Measurements from ENCODE around the gene VAPA.

Gene VAPA

DNA sequence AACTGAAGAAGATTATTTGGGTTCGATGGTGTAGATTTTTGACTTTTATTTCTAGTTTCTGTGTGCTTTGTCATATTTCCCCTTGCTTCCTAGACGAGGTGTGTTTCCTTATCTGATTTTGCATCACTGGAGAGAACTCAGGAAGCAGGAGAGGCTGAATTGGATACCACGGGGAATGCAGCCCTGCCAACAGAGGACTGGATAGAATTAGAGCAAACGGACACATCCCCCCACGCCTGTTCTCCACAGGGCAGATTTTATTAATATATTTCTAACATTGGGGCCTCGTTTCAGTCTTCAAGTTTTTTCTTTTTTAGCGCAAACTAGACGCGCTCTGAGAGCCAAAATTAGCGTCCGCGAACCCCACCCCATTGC is 678 bp upstream of the VAPA start:
- DNase-seq (ENCODE audit: low read depth in 2 of 2) = no peak

DNA sequence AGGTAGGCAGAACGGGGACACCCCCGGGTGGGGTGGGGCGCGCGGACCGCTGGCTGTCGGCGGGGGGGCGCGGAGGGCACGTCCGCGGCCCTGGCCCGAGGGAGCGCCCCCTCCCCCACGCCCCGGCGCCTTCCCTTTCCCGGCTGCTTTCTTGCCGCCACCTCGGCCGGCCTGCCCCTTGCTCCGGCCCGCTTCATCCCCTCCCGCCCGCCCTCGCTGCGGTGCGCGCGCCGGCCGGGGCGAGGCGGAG is 443 bp downstream of the VAPA start:
- DNase-seq (ENCODE audit: low read depth in 2 of 2) = no peak

DNA sequence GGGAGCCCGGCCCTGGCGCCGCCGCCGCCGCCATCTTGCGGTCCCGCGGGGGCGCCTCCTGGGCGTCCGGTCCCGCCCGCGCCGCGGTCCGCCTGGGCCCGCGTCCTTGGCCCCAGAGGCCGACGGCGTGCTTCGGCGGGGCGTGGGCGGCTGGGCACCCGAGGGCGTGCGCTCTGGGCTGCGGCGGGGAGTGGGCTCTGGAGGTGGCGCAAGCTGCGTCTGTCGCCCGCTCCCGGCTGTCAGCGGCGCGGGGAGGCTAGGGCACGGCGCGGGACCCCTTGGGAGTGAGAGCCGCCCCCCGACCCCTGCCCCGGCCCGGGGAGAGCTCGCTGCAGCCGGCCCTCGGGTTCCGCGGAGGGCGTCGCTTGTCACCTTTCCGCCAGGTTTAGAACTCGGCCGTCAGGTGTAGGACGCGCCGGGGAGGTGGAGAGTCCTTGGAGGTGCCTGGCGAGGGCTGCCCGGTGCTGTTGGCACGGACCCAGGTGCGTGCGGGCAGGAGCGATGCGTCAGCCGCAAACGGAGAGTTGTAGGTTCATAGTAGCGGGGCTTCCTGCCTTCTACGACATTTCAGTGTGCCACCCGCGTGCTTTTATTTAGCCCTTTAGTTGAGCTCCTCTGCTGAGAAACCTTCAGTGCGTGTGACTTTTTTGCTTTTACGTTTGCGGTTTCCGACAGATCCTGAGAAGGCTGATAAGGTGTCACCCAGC is 921 bp downstream of the VAPA start:
- peak; percentile 49 to 52 for DNase-seq (ENCODE audit: low read depth in 2 of 2)

DNA sequence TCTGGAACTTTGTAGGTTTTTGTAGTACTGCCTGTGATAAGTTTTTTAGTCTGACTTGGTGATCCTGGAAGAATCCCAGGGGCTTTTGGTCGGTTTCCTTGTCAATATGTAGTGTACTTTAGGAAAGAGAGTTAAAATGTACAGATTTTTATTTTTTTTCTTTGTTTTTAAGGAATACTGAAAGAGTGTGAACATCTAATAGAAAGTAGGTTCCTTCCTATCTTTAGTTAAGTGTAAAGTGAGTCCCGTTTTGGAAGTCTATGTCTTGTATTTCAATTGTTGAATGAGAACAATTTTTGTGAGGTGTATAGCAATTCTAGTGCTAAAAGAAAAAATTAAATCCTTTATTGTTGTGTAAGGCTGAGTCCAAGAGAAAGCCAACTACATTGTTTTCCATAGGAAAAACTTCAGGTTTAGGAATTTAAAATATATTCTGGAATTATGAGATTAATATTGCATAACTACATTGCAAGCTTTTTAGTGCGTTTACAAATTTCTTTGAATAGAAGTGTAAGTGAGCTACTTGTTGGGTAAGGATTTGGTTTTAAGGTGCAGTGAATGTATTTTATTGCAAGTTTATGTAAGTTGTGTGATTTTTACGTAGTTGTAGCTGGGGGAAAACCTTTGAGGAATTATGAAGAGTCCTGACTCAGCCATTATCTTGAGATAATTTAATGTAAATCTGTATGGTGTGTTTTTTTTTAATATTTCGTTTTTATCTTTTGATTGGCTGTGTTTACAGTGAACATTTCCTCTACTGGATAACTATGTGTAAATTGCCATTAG is 1.7 kb downstream of the VAPA start:
- no peak for DNase-seq (ENCODE audit: low read depth in 2 of 2)

DNA sequence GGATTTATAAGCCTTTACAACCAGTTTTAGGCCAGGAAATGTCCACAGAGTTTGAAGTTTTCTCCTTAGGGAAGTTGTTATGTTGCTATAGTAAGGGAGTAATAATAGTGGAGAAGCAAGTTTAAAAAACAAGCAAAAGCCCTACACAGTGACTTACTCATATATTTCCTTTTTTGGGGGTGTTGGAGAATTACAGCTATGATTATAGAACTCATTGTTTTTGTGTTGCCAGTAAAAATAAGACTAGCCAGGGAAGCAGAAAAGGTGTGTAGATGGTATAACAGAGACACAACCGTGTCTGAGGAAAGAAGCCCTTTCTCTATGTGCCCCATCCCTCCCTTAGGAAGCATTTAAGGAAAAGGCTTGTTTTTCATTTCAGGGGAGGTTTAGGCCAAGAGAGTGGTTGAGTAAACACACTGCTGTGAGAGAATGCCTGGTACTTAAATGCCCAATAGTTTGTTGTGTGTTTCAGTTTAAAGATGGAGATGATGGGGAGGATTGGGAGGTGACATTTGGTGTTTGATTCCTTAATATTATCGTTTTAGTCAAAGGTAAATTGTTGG is 2.3 kb downstream of the VAPA start:
- DNase-seq (ENCODE audit: low read depth in 2 of 2) = no peak

DNA sequence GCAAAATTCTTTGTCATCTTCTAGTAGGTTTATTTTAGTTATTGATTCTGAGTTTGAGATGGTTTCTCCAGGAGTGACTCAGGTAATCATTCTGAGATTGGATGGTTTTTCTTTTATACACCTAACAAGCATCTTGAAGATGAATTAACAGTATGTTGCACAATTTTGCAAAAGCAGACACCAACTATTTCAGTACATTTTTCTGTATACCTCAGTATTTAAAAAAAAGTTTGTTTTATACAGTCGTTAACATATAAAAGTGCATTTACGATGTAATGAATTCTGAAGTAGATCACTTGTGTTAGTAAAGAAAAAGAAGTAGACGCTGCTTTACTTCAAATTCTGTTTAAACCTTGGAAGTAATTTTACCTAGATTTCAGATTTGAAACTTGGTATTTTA is 3.0 kb downstream of the VAPA start:
- no peak for DNase-seq (ENCODE audit: low read depth in 2 of 2)

DNA sequence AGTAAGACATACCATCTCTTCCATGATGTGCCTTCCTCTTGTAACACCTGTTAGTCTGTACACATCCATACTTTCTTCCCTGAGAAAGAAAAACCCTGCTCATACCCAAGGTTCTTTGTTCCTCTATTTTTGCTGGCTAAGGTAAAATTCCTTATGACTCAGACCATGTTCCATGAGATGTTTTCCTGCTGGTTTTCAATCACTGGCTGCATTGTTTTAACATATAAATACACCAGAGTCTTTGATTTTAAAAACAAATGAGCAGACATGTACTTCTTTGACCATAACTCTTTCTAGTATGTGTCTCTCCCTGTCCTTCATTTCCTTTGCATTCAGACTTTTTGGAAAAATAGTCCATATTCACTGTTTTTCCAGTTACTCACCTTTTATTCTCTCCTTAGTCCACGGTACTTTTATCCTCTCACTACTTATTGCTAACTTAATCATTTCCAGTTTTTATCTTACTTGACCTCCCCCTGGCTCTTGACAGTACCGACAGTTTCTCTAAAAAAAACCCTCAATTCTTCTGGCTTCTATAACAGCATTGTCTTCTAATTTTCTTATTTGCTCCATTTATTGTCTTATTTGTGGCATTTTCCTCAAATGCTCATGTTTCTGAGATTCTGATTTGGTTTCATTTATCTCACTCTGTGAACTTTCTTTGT is 4.3 kb downstream of the VAPA start:
- no peak for DNase-seq (ENCODE audit: low read depth in 2 of 2)

DNA sequence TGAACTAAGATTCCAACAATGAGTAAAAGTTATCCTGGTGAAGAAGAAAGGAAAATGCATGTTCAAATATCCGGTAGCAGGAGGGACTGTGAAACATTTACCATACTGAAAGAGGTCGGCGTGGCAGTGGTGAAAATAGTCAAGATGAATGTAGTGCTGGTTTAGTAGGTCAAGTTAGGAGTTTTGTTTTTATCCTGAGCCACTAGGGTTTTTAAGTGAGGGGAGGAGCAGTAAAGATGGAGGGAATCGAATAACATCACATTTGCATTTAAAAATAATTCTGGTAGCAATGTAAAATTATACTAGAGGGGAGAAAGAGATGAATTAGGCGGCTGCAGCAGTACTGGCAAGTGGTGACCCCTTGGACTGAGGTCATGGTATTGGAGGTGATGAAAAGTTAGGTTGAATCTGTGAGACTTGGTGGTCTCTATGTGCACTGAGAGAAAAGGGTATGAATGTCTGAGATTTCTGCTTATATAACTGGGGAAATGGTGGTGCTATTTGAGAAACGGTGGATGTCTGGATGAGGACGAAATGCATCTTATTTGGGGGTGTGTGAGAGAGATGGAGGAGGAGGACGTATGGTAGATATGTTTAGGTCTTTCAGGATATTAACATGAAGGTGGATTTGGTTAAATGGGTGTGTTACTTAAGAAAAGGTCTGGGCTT is 5.9 kb downstream of the VAPA start:
- DNase-seq (ENCODE audit: low read depth in 2 of 2) = no peak

DNA sequence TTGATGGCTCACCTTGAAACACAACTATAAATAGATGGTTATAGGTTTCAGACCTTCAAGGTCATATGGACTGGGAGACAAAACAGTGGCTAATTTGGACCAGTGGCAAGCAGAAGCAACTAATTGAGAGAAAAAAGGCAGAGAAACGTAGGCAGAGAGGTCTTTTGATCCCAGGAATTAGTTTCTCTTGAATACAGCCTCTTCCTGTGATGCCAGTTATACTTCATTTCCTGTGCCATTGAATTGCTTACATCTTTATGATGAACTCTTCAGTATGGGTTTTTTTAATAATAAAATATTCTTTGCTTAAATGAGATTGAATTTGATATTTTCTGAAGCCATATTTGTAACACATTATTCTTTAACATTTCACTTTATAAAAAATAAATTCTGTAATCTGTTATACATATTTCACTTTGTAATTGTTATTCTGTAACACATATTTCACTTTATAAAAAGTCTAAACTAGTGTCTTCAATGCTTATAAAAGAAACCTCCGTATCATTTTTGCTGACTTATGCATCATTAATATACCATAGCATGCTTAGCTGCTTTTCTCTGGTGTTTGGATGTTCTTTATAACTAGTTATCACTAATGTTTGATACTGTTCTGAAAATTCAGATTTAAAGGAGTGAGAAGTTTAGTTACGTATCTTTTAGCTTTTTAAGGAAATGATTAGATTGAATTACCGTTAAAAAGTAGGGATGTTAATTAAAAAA is 8.9 kb downstream of the VAPA start:
- DNase-seq (ENCODE audit: low read depth in 2 of 2) = no peak

DNA sequence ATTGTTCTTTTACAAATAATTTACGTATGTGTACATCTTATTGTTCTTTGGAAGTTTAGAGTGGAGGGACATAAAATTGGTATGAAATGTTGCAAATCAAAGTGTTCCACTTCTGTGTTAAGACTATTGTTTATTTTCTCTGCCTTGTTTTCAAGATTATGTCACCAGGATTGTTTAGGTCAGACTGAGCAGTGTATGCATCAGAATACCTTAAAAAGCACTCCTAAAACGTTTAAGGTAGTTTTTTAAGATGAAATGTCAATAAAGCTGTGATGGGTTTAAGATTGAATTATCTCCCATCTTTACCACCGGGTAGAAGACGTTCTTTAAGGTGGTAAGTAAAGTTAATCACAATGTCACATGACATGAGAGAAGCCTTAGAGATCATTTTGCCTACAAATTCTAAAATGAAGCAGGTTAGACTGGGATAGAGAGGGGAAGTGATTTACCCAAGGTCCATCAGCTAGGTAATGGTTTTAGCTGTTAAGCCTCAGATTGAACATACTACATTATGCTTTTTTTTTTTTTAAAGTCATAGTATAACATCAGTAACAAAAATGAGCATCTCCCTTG is 10.6 kb downstream of the VAPA start:
- DNase-seq (ENCODE audit: low read depth in 2 of 2) = no peak

DNA sequence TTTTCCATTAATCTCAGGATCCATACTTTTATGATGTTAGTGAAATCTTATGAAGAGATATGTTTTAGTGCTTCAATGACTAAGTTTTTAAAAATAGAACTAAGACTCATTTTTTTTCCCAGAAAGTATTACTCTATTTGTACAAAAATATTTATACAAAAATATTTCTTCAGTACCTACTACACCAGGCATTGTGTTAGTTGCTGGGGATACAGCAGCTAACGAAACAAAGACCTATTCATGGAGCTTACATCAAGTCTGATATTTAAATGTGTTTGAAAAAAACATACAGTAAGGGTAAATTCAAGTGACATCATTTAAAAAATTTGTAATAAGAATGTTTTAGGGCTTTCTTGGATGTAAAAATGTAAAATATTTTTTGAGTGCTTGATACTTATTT is 11.6 kb downstream of the VAPA start:
- DNase-seq (ENCODE audit: low read depth in 2 of 2) = no peak

DNA sequence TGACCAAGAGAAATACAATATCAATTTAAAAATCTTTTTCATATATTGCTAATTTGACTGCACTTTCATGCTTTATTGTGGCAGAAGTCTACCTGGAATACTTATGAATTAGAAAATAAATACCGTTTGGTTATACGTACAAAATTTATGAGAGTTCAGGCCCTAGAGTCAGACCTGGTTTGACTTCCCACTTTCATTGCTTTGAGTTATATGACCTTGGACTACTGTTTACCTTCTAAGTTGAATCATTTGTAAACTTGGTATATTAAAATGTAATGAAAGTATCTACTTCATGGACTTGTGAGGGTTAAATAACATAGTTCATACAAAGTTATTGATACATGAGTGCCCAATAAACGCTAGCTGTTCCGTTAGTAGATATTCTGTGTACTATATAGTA is 12.0 kb downstream of the VAPA start:
- DNase-seq (ENCODE audit: low read depth in 2 of 2) = no peak

DNA sequence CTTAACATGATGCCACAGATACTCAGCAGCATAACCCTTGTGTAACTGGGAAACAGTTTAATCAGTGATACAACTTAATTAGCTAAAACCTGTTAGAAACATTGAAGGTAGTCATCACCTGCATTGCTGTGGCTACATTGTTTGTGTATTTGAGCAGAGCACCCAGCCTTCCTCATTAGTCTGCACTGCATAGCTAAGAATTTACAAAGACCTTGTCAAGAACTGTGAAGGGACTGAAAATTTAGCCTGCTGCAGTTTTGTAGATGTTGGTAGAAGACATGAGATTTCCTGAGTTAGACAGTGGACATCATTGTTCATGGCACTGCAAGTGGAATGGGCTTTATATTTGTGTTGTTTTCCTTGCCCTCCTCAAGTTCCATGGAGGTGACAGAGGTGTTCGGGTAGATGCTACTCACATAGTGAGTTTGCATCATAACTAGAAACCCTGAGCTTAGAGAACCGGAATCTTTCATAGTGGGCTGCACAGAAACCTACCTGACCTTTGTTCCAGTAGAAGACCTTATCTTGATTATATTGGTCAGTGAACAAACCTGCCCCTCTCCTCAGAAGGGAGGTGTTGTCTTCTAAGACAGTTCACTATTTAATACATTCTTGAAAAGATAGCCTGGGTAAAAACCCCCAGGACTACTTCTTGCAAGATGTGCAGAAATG is 12.5 kb downstream of the VAPA start:
- no peak for DNase-seq (ENCODE audit: low read depth in 2 of 2)

DNA sequence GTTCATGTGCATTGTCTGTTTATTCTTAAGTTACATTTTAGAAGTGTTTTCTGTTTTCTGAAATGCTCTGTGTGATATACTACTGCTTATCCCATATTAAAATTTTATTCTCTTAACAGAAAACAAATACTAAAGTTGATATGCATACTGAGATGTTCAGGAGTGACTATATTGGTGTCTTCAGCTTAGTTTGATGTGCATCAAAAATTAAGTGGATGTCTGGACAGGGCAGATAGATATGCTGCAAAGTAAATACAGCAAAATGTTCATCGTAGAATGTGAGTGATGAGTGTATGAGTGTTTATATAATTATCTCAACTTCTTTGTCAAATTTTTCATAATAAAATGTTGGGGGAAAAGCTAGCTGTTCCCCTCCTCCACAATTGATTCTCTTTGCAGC is 13.2 kb downstream of the VAPA start:
- DNase-seq (ENCODE audit: low read depth in 2 of 2) = no peak

DNA sequence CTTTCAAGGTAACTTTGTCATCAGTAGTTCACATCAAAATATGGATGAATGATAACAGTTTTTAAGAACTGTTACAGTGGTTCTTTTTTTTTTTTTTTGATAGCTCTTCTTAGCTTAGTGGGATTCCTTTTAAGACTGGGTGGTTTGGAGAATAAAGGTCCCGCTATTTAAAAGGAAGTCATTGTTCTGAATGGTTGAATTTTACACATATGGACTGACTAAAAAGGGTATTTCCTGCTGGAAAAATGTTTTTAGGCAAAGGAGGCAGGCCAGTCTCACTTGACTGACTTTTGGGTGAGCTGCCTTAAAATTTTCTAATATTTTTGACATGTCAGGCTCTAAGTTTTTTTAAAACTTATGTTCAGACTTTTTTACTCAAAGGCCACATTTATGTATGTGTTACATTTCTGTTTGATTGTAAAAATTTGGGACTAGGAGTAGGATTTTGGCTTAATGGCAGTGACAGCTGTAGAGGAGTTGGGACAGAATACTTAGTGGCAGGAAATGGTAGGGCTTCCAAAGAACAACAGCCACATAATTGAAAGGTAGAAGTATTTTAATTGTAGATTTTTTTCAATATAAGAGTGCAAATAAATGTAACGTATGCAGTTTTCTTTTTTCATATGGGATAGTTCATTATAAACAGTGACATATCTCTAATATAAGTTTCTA is 13.7 kb downstream of the VAPA start:
- no peak for DNase-seq (ENCODE audit: low read depth in 2 of 2)

DNA sequence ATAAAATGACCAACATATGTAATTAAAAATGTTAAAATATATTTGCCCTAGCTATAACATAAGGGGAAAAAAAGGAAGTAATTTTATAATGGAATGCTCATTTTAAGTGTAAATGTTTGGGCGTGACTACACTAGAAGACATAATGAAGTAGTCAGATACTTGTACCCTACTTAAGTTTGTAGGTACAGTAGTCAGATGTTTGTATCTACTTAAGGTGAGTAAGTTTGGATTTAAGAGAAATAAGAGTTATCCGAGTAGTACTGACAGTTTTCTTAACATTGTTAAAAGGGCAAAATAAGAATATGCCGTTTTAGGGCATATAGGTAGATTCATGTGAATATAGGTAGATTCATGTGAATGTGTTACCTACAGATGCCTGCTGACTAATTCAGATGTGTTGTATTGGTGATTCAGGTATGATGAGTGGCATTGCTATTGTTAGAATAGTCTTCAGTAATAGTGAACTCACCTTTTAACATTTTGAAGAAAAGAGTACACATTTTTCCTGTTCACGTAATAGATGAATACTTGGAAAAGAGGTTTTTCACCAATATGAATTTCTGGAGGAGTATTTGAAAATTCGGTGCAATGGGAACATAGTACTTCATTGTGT is 14.9 kb downstream of the VAPA start:
- DNase-seq (ENCODE audit: low read depth in 2 of 2) = no peak

DNA sequence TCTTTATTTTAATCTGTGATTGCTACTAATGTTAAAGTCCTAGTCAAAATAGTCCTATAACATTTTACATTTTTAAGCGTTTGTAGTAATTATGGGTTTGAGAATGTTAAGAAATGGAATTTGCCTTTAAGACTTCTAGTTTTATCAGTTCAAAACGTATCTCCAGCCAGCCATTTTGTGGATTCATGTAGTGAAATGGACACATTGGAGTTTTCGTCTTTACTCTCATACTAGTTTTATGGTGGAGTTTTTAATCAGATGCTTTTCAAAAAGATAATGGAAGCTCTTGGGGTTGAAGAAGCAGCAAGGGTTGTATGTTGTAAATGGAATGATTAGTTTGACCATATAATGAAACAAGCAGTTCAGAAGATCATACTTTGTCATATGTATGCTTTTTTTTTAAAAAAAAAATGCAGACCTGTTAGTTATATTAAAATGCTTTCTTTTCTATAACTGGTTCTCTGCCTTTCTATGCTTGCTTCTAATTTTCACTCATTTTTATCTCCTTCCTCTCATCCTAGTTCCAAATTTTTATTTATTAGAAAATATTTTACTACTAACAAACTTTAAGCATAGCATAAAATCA is 16.6 kb downstream of the VAPA start:
- no peak for DNase-seq (ENCODE audit: low read depth in 2 of 2)

DNA sequence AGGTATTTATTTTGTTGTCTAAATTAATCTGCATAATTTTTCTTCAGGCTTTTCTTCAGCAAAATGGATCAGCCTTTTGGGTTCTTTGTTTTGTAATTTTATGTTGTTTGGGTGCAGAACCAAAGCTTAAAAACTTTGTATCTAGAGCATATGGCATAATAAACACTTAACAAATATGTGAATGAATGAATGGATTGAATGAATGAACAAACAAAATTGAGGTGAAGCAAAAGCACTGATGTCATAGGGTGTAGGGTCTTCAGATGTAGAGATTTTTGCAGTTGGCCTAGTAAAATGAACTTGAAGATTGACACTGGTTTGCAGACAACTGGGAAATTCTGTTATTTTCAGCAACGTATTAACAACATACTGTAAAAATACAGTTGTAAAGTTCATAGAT is 17.3 kb downstream of the VAPA start:
- no peak for DNase-seq (ENCODE audit: low read depth in 2 of 2)

DNA sequence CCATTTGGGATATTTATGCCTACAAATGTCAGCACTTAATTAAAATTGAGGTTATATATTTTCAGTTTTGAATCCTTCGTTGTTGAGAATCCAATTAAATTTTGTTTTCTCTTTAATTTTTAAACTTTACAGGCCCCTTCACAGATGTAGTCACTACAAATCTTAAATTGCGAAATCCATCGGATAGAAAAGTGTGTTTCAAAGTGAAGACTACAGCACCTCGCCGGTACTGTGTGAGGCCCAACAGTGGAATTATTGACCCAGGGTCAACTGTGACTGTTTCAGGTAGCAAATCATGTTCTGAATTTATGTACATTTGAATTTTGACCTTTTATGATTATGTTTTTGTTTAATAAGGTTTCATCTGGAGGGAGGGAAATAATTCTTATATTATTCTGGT is 17.9 kb downstream of the VAPA start:
- DNase-seq (ENCODE audit: low read depth in 2 of 2) = no peak

DNA sequence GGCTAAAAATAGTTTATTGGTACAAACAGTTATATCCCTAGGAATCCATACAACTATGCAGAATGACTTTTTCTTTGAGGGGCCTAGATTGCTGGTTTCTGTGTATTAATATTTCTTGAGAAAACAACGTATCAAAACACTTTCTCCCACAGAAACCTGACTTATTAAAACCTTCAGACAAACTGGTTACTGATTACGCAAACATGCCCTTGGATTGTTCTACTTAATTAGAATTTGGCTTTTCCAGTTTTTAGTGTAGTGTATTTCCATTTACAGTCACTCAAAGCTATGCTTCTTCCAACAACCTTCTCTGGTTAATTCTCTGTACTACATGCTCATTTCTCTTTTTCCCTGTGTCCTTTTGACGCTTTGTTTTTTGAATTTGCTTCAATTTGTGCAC is 20.0 kb downstream of the VAPA start:
- no peak for DNase-seq (ENCODE audit: low read depth in 2 of 2)

Data from stimulated activated CD8-positive, alpha-beta memory T cell treated with anti-CD3 and anti-CD28 coated beads, Interleukin-7, amount 100 ng/mL, for 1 hour (primary cell).